ENCODE results near the gene TP53I13. TPM values are rescaled to one million over a fixed set of nuclear protein-coding genes. Genes with fewer than 3 reads are reported as not detected.
A peak's percentile ranks its signal among the peaks of the same experiment; 100 is the strongest.

TP53I13 gene
- total and polyA plus RNA-seq, 2 of the 4 experiments (the other 2 are of a cell fraction), result 22.0 to 48.3 TPM

DNA sequence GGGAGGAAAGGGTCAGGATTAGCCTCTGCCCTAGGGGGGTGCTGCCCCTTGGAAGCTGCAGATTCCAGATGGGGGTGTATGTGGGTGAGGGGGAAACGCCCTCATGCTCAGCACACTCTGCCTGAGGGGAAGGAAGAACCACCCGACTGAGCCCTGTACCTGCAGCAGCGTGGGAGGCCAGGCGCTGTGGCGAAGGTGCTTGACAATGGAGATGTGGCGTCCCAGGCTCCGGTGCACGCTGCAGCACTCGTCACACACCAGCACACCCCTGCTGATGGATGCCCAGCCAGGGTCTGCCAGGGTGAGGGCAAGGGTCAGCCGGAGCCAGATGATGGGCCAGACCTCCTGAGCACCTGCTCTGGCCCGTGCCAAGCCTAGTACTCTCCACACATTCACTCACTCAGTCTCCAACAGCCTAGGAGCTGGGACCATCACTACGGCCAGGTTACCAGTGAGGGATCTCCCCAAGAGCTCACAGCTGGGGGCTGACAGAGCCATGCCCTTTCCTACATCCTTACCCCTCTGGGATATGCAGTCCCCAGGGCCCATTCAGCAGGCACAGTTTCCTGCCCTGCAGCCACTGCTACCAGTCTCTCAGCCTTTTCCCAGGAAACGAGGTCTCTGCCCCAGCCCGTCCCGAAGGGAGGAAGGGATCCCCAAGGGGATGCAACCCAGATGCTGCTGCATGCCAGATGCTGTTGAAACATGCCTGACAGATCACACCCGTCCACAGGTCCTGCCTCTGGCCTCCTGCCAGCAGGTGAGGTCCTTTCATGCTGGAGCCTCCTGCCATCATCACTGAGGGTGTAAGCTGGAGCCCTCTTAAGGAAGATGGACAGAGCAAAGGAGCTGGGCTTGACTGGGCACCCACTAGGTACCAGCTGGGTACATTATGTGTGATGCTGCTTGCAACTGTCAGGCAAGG, 15.1 kb downstream of the TP53I13 start:
- Histone ChIP-seq H2BK15ac (ENCODE audit: low read depth, low read length) (no peak overlapping the region), H3K4ac (ENCODE audit: low read depth, low read length) (no peak overlapping the region), H2AK5ac (ENCODE audit: low read depth, low read length) (peak overlapping the region; percentile 0; the same call in 1 of the 2 replicates), H3K9me3 (ENCODE audit: control insufficient read depth, insufficient read depth, low read length) (no peaks in the 10 kb centered on the region), H2AK9ac (replicated peaks; ENCODE audit: low read depth, low read length, poor library complexity) (peak overlapping the region; percentile 73), H3K36me3 (ENCODE audit: control insufficient read depth, insufficient read depth, low read length) (peaks cover 30% of the 10 kb centered on the region), H3K4me2 (ENCODE audit: low read depth, low read length) (no peak overlapping the region), H3K4me3 (ENCODE audit: insufficient read depth, low read depth, low read length) (no peak overlapping the region), H3K4me1 (ENCODE audit: control insufficient read depth, insufficient read depth, low read length) (peaks cover 21% of the 10 kb centered on the region; the same call in 1 of the 2 replicates), H3K23ac (ENCODE audit: low read depth, low read length) (no peak overlapping the region), H3K27ac (ENCODE audit: insufficient read depth, low read length) (no peak overlapping the region), H3K9ac (ENCODE audit: low read depth, low read length) (no peak overlapping the region), H2AFZ (replicated peaks; ENCODE audit: low read length, poor library complexity) (no peak overlapping the region), H3K18ac (ENCODE audit: low read depth, low read length) (no peak overlapping the region), H4K5ac (ENCODE audit: low read depth, low read length) (no peak overlapping the region), H2BK5ac (ENCODE audit: low read depth, low read length, poor library complexity, severe bottlenecking) (no peak overlapping the region), H3K14ac (replicated peaks; ENCODE audit: low read depth, low read length) (no peak overlapping the region), H3K56ac (ENCODE audit: extremely low read depth, insufficient read depth, low read length) (no peak overlapping the region), H2BK20ac (ENCODE audit: low read depth, low read length) (no peak overlapping the region), H4K91ac (ENCODE audit: insufficient read depth, low read depth, low read length) (no peak overlapping the region), H3K9me1 (ENCODE audit: insufficient read depth, low read length) (peaks cover 26% of the 10 kb centered on the region), H4K8ac (ENCODE audit: low read depth in 2 of 2, low read length in 2 of 2) (peak overlapping the region in 1 of 2 experiments; percentile 46; a peak in 1 of 4 replicates), H3K27me3 (ENCODE audit: control insufficient read depth, insufficient read depth, low read length) (no peaks in the 10 kb centered on the region), H2BK120ac (ENCODE audit: low read depth, low read length) (no peak overlapping the region), H3K79me1 (ENCODE audit: low read depth in 1 of 2, low read length in 2 of 2) (peaks cover 38 to 89% of the 10 kb centered on the region in 2 experiments), H4K20me1 (ENCODE audit: insufficient read depth, low read length) (peaks cover 62% of the 10 kb centered on the region)
- ChIA-PET CTCF (interaction anchor here (0.6 kb wide), 1 partner anchor 421 kb away, joined by 3 read pairs; no protein-coding TSS in a partner anchor), POLR2A (ENCODE audit: unreplicated experiment) (no interaction called here)
- intact Hi-C loops (cut with micrococcal nuclease), result no loop called here
- ATAC-seq (ENCODE audit: low read depth), result no peak
- 95% methylated on average over 11 of the region's 16 CpGs; no CpG with 5 or more reads in 1 of the 2 experiments for WGBS, 2 experiments (ENCODE audit: extremely low coverage in 2 of 2, insufficient read length in 1 of 2)
- dilution Hi-C loops (cut with HindIII; ENCODE audit: low sequenced_read_pairs, unreplicated experiment), result no loop called here
- no peak for DNase-seq
- in situ Hi-C loops (cut with MboI; ENCODE audit: low sequenced_read_pairs), result no loop called here
- no TSS peak for BruUV-seq (replicated peaks)
- TF ChIP-seq, protein P1, sequence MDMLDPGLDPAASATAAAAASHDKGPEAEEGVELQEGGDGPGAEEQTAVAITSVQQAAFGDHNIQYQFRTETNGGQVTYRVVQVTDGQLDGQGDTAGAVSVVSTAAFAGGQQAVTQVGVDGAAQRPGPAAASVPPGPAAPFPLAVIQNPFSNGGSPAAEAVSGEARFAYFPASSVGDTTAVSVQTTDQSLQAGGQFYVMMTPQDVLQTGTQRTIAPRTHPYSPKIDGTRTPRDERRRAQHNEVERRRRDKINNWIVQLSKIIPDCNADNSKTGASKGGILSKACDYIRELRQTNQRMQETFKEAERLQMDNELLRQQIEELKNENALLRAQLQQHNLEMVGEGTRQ (IDR thresholded peaks at IDR 0.05; ENCODE audit: low read depth, low read length), result no peak
- TF ChIP-seq BHLHE40 (IDR thresholded peaks at IDR 0.05; ENCODE audit: low read depth, low read length), result no peak

Data from IMR-90 (cell line).